AG08395 (cell line): ENCODE data around the gene BIK.
"Not testable (repeated sequence)": the region's sequence is repeated elsewhere in the genome, so short reads cannot be mapped to it uniquely, and the experiment has no call there.

Experiments used
- DNase-seq: peaks from one replicate; pipeline ENCODE4 v3.0.0; 2012; ENCODE audit warnings: mixed read lengths, low spot score

Gene BIK

GRCh38 chr22:43104950-43105349 is 5.6 kb upstream of the BIK start:
- DNase-seq: not testable (repeated sequence)

DNA sequence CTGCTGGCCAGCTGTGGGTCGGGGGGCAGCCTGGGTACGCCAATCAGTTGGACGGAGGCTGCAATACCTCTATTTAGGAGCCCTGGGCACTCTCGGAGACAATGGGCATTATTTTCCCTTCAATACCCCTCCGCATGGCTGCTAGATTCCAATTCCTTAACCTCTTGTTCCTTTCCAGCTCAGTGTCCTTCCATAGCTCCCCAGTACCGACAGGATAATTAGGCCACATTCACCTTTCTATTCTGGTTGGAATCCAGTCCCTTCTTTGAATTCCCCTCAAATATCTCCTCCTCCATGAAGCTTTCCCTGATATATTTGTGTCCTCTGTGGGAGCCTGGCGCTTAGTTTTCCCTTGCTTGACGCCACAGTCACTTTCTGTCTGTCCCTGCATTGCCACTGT is 4.2 kb upstream of the BIK start:
- no peak for DNase-seq

GRCh38 chr22:43109511-43109910 is 1.0 kb upstream of the BIK start:
- DNase-seq: no peak

GRCh38 chr22:43109921-43110443 is 568 bp upstream of the BIK start:
- no peak for DNase-seq

GRCh38 chr22:43110927-43111623 is 525 bp downstream of the BIK start:
- no peak for DNase-seq

DNA sequence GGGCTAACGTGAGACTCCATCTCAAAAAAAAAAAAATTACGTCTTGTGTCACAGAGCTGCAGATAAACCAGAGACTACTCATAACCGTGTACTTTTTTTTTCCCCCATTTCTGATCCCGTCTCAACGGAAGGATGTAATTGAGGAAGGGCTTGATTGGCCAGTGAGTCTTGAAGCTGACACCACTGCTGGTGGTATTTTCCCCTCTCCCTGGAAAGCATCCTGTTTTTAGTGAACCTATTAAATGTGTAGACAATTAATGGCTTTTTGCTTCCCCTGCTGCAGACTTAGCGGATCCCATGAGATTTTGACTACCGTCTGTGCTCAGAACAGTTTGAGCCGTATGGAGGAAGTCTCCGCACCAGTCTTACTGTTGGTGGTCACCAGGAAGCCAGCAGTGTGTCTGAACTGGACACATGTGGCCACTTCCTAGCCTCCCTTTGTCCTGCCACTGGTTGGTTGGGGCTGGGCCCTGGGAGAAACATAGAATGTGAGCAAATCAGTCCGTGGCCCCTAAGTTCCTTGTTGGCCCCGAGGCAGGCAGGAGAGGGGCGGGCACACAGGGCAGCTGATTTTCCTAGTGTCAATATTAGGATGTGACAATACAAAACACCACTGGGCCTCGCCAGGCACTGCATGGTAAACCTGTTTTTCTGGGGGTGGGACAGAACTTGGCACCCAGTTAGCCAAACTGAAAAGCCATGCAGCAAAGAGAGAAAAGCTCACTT is 3.1 kb downstream of the BIK start:
- DNase-seq: no peak

DNA sequence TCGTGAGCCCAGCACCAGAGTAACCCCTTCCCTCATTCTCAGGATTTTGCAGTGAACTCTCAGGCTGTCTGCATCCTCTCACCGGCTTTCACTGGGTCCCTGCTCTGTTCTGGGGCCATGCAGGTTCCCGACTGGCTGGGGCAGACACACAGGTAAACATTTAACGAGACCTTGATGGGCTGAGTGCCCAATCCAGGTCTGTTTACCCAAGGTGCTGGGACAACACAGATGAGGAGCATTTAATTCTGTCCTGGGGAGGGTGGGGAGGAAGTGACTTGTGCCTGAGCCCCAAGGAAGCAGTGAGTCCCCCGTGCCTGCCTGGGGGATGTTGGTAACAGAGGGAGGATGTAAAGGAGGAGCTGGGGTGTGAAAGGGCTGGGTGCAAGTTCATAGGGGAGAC is 4.4 kb downstream of the BIK start:
- no peak for DNase-seq

DNA sequence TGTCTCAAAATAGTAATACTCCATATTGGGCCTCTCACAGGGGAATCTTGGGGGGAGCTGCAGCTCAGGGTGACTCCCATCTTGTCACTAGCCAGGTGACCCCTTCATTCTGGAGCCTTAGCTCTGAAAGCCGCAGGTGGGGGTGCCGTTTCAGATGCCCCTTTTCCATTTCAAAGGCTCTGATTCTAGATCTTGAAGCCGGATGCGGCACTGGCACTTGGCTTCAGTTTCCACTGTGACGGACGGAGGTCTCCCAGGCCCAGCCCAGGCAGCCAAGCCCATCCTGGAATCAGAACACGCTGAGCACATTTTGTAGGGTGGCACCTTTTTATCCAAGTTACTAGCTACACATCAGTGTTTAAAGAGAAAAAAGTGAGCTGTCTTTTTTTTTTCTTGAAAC is 6.4 kb downstream of the BIK start:
- no peak for DNase-seq

- DNase-seq: no peak
Measured at GRCh38 chr22:43118024-43118849, 7.7 kb downstream of the BIK start.

- DNase-seq: no peak
Measured at GRCh38 chr22:43118953-43119458, 8.5 kb downstream of the BIK start.

GRCh38 chr22:43126501-43127165 is 16.1 kb downstream of the BIK start:
- peak; percentile 91 for DNase-seq

DNA sequence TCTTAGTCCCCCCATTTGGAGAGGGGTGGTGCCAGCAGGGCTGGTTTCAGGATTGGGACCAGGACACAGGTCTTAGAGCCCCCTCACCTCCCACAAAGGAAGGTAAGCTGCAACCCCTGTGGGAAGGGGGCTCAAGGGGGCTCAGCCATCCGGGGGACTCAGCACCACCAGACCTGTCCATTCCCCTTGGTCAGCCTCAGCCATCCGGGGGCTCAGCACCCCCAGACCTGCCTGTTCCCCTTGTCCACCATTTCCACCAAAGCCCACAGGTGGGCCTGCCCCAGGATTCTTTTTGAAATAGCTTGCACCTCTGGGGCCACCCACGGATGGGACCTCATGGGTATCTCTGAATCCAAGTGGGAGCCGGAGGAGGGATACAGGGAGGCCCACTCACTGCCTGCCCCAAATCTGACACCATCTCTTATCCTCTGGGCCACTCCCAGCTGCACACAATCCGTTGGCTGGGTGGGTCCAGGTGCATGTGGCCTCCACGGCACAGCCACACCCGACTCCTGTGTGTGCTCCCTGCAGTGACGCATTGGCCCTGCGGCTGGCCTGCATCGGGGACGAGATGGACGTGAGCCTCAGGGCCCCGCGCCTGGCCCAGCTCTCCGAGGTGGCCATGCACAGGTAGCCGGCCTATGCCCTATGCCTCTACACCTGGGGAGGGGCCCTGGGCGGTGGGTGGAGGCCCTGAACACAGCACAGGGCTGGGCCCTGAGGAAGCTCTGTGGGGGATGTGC is 16.8 kb downstream of the BIK start:
- DNase-seq: no peak

- no peak for DNase-seq
Measured at GRCh38 chr22:43128116-43128515, 17.6 kb downstream of the BIK start.

DNA sequence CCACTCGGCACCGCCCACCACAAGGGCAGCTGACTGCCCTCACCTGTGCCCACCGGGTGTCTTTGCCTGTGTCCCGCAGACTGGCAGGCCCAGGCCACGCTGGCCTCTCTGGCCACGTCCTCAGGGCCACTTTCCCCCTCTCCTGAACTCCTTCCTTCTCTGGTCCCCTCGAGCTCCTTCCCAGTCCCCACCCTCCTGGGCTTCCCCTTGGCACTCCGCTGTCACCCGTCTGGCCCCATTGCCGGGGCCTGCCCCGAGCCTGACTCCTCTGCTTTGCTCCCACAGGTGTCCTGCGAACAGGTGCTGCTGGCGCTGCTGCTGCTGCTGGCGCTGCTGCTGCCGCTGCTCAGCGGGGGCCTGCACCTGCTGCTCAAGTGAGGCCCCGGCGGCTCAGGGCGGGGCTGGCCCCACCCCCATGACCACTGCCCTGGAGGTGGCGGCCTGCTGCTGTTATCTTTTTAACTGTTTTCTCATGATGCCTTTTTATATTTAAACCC is 18.4 kb downstream of the BIK start:
- DNase-seq: no peak

DNA sequence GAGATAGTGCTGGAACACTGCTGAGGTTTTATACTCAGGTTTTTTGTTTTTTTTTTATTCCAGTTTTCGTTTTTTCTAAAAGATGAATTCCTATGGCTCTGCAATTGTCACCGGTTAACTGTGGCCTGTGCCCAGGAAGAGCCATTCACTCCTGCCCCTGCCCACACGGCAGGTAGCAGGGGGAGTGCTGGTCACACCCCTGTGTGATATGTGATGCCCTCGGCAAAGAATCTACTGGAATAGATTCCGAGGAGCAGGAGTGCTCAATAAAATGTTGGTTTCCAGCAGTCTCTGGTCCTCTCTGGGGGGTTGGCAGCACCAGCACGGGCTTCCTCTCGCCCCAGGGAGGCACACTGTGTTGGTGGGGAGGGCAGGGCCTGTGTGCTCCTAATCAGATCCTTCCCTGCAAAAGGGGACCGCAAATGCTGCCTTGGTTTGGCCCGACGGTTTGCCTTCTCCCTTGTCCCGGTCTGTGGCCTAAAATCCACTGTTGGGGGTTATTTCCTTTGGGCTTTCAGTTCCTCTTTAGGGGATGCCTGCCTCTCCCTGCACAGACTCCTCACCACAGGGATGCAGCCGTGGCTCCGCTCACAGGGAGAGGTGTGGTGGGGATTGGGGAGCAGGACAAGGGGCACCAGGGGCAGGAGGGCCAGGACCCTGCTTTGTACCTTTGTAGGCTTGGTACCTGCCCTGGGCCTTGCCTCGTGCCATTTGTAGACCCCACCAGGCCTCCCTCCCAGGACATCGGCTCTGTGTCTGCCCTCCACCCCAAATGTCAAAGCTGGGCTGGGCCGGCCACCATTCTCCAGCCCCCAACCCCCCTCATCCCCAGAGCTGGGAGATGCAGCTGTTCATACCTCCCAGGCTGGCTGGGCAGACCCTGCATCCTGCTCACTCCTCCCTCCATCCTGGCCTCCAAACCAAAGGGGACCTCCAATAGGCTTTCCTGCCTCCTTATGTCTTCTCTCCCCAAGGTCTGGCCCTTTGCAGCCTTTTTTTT is 19.2 kb downstream of the BIK start:
- DNase-seq: no peak

DNA sequence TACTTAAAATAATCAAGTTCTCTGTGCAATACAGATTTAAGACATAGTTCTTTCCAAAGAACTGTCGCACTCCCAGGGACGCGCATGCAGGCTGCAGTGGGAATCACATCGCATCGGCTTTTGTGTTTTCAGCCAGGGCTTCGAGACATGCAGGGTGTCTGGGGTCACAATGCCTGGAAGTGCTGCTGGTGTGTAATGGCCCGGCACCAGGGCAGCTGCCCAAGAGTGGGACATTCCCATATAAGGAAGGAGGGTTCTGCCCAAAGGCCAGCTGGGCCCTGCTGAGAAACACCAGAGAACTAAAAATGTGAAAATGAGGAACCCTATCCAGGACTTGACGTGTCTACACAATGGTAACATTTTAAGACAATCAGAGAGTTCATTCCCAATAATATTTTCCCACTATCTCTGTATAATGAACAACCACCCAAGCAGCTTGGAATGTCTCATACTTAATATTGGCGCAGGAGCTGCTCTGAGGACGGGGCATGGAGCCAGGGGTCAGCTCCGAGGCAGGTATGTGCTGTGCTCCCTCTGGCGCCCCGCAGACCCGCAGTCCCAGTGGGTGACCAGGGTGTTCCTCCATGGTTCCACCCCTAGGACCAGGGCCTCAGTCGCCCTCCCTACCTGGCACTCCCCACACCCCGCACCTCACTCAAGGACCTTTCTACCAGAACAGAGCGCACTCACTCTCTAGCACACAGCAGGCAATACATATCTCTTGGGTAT is 21.4 kb downstream of the BIK start:
- no peak for DNase-seq

DNA sequence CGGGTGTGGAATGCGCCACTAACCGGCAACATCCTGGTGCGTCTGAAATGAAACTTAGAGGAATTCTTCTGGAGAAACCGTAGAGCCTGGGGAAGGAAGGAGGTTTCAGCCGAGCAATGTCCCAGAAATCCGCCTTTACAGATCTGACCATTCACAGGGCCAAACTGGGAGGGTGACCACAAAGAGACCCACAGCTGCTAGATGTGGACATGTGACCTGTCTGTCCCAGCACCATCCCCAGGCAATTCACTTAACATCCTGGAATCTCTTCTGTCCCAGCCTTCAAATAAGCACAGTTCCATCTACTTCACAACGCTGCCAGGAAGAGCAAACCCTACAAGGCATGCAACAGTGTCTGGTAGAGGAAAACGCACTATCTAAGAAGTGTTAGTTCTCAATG is 22.9 kb downstream of the BIK start:
- DNase-seq: no peak

DNA sequence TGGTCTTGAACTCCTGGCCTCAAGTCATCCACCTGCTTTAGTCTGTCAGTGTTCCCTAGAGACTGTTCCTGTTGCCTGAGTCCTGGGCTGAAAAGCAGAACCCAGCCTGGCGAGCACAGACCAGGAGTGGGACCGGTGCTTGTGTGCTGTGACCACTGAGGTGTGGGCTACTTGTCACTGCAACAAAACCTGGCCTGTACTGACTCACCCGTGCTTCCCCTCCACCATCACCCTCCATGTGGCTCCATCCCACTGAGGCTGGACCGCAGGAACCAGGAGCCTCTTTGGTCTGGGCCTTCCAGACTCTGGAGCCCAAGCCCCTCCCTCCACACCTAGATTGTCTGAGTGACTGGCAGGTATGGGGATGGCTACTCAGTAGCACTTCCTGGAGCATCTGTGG is 24.0 kb downstream of the BIK start:
- no peak for DNase-seq

DNA sequence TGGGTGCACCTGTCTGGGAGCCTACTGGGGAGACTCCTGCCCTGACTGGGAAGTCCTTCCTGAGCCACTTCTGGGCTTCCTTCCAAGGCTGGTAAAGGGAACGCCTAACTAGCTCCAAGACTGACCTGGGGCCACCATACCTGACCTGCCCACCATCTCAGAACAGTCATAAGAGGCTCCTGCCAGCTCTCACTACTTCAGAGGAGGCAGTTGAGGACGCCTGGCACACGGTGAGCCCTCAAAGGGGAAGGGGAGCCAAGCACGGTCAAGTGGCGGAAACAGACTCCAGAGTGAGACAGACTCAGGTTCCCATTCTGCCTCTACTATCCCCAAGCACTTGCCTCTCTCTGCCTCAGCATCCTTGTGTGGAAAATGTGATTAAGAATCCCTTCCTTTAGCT is 25.0 kb downstream of the BIK start:
- no peak for DNase-seq
